ENCODE data around the gene TKT.

The TKT gene

DNA sequence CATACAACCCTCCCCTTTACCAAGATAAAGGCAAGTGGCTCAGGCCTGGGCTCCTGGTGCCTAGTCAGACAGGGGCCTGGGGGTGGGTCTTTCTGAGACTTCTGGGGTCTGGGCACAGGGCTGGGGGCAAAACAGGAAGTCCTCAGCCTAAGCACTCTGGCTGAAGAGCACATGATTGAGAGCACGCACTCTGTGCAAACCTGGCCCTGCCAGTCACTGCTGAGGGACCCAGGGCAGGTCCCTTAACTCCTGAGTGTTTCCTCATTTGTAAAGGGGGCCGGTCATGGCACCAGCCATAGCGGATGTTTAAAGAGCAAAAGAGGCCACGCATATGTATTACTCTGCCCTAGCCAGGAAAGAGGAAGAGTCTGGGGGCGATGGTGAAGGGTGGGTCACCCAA is 16.0 kb downstream of the TKT start:
- no peak for DNase-seq (ENCODE audit: low read depth)

DNA sequence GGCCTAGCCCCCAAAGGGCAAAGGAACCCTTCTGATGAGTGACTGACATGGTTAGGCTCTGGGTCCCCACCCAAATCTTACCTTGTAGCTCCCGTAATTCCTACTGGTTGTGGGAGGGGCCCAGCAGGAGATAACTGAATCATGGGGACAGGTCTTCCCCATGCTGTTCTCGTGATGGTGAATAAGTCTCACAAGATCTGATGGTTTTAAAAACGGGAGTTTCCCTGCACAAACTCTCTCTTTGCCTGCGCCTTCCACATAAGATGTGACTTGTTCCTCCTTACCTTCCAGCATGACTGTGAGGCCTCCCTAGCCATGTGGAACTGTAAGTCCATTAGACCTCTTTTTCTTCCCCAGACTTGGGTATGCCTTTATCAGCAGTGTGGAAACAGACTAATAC is 16.9 kb downstream of the TKT start:
- no peak for DNase-seq (ENCODE audit: low read depth)

DNA sequence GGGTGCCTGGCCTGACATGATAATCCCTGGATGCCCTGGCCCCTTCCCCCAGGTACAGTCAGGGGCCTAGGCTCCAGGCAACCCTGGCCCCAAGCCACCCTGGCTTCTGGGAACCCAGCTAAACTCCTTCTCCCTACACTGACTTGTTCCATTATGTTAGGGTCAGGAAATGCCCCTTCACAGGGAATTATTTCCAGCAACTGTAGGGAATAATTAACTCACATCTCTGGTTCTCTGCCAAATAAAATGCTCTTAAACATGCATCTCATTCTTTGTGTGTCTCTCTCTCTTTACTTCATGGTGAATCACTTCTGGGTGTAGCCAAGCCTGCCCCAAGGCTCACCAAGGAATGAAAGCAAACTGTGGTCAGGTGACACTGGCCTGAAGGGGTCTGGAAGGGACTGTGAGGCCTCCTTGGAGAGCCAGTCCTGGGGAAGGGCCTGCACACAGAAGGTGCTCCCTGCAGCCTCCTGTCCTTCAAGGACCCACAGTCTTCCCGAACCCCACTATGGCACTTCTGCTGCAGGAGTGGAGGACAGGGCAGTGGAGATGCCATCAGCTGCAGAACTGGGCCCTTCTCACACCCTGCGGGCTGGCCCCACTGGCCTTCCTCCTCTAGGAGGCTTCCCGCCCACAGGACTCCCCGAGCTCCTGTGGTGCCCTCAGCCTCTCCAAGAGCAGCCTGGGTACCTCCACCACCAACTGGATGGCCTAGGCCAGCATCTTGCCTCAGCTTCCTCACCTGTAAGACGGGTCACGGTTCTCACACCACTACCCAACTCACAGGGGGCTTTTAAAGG is 17.6 kb downstream of the TKT start:
- DNase-seq (ENCODE audit: low read depth): no peak

DNA sequence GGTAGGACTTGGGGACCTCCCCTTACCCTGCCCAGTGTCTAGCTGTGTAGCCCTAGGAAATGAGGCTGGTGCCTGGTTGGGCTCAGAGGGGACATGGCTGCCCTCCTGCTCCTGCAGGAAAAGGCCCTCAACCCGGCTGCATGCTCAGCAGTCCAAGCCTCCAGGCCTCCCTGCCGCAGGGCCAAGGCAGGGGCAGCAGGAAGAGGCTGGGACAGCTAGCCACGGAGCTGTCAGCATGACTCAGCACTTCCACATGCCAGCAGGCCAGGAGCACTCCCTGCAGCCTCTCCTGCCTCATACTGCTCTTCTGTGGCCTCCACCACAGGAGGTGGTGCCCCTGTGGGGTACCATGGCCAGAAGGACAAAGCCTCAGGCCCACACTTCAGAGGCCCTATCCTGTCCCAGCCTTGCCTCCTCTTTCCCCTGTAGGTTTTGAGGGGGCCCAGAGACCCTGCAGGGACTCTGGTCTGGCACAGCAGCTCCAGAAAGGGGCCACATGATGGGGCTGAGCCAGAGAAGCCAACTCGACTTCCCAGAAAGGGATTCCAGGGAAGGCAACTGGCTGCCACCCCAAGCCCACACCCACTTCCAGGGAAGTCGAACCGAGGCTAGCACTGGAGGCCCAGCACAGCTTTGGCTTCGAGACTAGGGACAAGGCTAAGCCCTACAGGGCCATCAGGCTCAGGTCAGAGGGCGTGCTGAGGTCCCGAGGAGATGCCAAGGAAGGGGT is 19.5 kb downstream of the TKT start:
- DNase-seq (ENCODE audit: low read depth): no peak

DNA sequence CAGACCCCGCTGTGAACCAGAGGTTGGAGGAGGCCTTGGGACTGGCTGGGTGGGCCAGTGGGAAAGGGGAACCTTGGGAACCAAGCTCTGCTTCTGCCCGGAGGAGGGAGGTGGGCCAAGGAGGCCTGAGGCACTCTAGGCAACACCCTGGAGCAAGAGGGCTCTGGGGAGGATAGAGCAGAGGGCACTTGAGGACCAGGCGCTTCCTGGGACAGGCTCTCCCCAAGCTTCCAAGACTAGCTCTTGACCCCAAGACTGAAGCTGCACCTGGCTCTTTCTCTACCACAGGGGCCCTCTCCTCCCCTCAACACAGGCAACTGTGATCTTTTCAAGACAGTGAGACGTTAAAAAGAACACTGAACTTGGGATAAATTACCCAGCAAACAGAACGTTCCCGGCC is 20.3 kb downstream of the TKT start:
- DNase-seq (ENCODE audit: low read depth): no peak

DNA sequence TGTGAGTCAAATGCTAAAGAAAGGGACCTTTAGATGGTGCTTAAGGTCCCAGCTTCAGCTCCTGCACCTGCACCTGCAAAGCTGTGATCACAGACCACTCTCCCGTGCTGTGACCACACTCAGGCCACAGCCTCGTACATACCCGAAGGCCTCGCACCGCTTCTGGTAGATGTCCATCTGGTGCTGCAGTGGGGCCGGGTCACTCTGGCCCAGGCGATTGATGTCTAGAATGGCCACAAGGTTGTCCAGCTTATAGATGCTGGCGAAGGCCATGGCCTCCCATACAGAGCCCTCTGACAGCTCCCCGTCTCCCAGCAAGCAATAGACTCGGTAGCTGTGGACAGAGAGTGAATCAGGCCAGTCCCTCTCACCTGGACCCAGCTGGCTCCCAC is 21.0 kb downstream of the TKT start:
- no peak for DNase-seq (ENCODE audit: low read depth)

DNA sequence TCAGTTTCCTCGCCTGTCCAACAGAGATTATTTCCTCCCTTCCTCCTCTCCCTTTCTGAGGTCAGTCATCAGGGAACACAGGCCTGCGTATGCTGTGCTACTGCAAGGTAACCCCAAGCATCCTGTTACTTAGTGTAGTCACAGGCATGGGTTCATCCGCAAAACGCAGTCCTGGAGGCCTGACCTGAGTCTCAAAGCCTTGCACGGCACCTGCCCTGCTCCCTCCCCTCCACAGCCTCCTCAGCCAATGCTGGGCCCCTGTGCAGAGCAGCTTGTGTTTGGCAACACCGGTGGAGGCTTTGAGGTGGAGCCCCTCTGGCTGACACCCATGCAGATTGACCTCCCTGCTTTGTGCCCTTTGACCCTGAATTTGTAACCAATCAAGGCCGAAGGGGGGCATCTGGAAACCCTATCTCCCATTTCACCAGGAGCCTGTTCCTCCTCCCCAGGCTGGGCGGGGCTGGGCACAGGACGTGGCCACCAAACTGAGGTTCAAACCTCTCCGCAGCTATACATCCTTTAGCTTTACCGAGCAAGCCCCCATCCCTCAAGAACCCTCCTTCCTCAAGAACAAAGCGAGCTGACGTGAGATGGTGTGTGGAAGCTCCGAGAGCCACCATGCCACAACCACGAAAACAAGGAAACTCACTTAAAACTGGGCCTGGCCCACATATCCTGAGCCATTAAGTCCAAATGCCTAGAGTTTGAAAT is 21.5 kb downstream of the TKT start:
- DNase-seq (ENCODE audit: low read depth): no peak

DNA sequence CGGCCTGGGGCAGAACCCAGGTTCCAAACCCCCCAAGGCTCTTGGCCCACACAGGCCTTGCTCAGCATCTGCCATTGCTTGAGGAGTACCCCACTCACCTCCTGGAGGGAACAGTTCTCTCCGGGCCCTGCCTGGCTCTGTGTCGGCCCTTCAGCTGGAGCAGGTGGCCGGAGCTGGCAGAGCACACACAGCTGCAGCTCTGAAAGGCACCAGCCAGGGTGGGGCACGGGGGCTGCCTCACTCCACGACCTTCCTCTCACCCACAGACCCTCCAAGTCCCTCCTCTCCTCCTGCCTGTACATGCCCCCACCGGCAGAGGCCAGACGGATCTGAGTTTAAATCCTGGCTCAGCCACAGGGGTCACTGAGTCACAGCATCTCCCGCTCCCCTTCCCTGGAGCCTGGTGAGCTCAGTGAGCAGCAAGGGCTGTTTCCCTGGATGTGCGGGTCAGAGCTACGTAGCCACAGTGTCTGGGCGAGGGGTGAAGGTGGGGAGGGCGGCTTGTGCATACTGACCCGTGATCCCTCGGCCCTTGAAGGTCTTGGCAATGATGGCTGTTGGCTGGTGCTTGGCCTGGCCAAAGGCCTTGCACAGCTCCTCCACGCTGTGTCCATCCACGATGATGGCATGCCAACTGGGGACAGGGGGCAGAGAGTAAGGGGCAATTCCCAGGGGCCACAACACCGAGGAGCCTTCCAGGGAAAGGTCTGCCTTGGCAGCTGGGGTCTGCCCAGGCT is 23.0 kb downstream of the TKT start:
- no peak for DNase-seq (ENCODE audit: low read depth)

DNA sequence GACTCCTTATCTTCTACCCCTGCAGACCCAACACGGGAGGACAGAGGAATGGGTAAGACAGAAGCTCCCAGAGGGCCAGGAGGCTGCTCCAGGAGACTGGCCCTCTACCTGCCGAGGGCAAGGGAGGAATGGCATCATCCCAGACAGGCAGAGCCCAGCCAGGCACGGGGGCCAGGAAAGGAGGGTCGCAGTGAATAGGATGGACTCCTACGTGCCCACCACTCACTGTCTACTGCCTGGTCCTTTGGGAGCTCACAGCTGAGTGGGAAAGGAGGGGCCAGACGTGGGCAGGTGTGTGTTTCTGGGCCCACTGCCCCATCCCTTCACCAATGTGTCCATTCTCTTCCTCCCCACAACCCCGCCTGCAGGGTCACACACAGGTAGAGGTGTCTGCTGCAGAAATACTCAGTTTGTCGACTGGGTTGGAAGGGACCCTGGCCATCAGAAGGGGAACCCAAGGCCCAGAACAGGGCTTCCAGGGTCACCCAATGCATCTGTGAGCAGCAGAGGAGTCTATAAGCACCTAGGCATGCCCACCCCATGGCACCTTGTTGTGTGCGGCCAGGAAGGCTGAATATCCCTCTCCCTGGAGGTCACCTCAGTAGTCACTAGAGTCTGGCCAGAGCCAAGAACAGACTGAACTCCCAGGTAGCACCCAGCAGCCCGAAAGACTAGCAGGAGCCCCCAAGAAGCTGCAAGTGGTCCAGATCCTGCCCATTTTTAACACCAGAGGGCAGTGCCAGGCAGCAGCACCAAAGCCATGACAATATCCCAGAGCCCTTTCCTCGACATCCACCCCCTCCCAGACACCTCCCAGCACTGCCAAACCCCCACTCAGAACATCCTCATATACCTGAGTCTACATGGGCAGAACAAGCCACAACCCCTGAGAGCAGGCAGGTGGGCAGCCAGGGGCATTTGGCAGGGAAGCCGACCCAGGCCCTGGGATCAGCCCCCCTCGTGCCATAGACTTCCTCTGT is 24.0 kb downstream of the TKT start:
- no peak for DNase-seq (ENCODE audit: low read depth)

DNA sequence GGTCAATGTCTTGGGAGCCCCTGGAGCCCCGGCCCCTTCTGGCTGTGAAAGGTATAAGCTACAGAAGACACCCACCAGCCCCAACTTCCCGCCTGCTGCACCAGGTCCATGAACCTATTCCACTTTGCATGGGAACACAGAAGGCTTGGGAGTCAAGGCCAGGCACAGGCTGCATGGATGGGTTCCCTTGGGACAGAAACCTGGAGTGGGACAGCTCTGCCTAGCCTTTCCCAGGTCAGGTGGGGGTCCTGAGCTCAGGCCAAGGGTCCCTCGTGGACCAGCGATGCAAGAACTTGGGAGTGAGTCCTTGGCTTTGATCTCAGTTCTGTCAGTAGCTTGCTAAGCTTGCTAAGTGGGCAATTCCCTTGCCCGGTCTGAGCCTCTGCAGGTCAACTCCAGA is 25.0 kb downstream of the TKT start:
- DNase-seq (ENCODE audit: low read depth): no peak

DNA sequence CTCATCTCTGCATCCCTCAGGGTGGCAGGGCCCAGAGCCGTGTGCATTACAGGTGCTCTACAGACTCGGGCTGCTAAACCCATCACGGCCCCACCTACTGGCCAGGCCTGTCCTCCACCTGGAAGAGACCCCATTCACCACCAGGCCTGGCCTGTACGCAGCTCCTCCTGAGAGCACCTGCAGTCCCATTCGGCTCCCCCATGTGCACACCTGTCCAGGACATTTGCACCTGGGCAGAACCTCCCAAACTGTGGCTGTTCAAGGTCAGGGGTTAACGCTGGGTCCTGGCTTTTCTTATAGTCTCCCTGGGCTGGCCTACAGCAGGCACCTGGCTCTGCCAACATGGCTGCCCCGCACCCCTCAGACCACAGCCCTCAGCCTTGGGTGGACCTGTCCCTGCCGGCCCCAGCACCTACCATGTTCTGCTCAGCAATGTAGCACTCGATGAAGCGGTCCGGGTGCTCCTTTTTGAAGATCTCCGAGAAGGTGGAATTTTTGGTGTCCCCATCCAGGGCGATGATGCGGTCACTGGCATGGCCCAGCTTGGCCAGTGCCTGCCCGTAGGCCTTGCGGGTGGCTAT is 25.7 kb downstream of the TKT start:
- DNase-seq (ENCODE audit: low read depth): no peak

DNA sequence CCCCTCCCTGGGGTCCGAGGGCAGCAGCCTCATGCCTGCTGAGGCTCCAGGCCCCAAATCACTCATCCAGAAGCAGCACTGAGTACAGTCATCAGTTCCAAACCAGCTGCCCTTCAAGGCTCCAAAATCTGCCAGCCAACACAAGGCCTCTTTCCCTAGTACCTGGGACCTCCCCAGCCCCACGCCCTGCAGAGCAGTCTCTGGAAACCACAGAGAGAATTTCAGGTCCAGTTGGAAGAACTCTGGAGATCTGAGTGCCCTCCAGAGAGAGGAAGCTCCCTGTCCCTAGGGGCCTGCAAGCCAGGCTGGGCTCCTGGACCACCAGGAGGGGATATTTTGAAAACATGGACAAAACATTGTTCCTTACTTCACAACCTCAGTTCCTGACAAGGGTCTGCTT is 26.2 kb downstream of the TKT start:
- DNase-seq (ENCODE audit: low read depth): no peak

DNA sequence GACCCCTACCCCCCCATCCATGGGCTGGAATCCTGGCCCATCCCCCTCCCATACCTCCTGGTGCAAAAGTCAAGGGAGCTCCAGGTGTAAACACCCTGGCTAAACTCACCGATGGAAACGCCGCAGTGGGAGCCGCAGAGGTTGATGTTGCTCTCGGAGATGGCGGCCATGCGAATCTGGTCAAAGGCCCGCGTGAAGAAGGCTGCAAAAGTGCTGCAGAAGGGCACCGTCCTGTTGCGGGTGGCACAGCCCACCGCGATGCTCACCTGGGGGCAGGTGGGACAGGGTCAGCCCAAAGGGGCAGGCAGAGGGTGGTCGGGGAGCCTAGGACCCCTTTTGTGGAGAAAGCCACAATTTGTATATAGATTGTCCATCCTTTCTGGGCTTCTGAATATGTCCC is 26.7 kb downstream of the TKT start:
- no peak for DNase-seq (ENCODE audit: low read depth)

DNA sequence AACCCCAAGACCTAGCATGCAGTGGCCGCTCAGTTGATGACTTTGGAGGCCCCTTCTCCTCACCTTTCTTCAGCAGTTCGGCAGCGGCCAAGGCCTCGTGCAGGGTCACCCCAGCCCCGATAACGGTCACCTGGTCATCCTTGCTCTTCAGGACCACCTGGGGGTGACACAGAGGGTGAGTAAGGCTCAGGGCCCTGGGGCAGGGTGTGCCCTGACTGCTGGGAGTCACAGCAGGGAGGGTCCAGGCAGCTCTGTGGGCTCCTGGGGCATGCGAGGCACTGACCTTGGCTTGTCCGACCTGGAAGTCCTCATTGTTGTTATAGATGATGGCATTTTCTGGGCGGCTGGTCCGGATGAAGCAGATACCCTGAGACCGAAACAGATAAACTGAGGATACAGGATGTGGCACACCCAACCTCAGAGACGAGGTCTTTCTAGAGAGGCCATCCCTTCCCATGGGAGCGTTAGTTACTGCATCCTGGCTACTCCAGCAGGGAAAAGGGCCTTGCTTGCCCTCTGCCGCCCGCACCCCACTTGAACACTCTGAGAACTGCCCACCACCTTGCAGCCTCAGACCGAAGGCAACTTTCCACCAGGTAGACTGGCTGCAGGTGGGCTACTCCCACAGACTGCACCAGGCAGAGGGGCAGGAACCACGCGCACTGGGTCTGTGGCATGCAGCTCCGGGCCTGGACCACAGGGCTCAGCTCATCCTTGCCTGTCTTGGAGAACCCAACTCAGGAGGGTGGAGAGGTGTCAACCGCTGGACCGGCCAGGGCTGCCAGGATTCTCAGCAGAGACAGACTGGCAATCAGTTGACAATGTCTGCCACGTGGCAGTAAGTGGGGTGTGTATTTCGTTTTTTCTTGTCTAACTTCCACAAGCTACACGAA is 27.6 kb downstream of the TKT start:
- DNase-seq (ENCODE audit: low read depth): no peak

DNA sequence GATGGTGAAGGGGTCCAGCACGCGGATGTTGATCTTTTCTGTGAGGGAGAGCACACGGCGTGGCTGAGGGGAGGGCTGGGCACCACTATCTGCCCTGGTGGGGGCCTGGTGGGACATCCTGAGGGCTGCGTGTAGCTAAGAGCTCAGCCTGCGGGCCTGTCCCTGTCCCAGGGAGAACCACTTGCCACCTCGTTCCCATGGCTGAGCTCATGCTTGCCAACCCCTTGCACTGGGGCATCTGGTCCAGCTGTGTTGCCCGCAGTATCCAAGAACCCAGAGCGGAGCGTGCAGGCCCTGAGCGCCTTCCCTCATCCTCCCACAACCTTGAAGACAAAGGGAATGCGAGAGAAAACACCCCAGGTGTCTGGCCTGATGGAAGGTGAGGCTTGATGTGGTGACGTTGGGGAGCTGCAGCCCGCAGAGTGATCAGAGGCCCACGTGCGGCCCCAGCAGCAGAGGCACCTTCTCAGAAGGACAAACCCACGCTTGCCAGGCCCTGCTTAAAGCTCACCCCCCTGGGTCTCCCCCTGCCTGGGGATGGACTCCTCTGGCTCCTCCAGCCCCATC is 28.9 kb downstream of the TKT start:
- no peak for DNase-seq (ENCODE audit: low read depth)

DNA sequence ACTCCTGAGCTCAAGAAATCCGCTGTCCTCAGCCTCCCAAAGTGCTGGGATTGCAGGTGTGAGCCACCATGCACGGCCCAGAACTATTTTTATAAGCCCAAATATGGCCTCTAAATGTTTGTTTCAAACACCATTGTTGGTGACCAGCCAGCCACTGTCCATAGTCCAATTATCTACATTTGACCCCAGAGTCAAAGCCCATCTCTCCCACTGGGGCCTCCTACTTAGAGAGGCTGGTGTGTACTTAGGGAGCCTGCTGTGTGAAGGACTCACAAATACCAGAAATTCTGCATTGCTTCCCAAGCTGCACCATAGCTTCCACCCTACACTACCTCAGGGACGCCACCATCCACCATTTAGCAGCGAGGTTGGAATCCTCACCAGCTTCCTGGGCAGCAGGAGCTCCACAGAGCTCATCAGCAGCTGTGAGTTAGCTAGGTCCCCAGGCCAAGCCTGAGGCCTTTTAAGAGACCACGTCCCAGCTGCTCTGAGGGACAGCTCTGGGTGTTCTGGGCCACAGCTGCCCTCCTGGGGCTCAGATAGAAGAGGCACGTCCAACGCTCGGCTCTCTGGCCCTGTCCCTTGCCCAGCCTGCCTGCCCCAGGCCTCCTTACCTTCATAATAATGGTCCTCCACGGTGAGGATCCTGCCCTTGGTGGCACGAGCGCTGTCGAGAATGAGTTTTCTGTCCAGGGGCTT is 29.5 kb downstream of the TKT start:
- DNase-seq (ENCODE audit: low read depth): no peak

DNA sequence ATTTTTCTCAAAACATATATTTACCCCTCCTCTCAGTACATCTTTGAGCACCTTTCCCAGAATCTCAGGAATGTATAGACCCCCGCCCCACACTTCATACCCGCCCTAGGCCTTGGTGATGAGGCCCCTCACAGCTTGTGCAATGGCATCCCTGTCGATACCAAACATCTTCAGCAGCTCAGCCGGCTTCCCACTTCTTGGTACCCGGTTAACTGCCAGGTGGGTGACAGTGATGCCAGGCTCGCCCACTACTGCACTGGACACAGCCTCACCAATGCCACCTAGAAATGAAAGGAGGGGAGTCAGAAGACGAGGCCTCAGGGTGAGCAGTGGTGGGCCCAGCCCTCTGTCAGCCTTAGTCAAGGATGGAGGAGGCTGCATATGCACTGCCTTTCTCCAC is 30.2 kb downstream of the TKT start:
- no peak for DNase-seq (ENCODE audit: low read depth)

DNA sequence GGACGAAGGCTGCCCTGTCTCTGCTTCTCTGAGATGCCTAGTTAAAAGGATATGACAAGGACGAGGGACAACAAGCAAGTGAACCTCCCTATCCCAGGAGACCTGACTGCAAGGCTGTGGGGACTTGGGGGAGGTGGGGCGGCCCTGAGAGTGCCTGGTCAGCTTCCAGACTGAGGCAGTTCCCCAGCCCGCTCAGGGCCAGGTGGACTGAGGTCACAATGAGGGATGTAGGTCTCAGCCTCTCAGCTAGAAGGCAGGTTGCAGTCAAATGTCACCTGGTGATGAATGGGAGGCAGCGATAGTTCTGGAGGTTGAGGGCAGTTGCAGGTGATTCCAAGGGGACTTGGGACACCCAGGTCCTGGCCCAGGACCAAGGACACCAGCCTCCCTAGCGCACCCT is 30.6 kb downstream of the TKT start:
- DNase-seq (ENCODE audit: low read depth): no peak

DNA sequence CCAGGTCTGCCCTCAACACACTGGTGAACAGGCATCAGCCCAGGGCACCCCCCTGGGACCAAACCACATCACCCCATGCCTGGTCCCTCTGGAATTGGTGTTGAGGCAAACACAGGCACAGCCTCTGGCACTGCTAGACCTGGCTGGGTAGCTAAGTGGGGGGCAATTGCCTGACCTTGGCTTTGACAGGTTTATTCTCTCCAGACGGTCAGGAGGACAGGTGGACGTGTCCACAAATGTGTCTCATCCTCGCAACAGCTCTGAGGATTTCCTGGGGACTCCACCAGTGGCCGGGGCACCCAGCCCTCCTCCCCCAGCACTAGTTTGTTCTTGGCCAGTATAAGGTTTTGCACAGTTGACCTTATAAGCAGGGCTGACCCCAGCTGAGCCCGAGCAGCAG is 31.3 kb downstream of the TKT start:
- no peak for DNase-seq (ENCODE audit: low read depth)
